Ovary (tissue), 3 donors: Measurements from ENCODE around the gene FBXL4.

Source experiments
- EP300 ChIP-seq: sonication (generic); formaldehyde crosslinking; IDR thresholded peaks from one replicate; pipeline ENCODE4 v1.6.1; 2017; ENCODE audit warnings: antibody characterized with exemption
- POLR2A ChIP-seq: fragments of 450-650 bp; IDR thresholded peaks from one replicate; pipeline ENCODE4 v1.6.1; 2017; ENCODE audit warnings: antibody characterized with exemption, mild to moderate bottlenecking, moderate library complexity
- TF ChIP-seq, protein P1 (sequence below), 3 donors: fragments of 450-650 bp in 2 of 3; fragments of 200-600 bp in 1 of 3; IDR thresholded peaks; one replicate each; pipeline versions ENCODE4 v1.5.1 to v1.8.0; 2016 to 2022; ENCODE audit warnings: antibody characterized with exemption in 3 of 3, mild to moderate bottlenecking in 1 of 3
- donor health status: DM: no; HTN: no; CAD: no.

DNA sequence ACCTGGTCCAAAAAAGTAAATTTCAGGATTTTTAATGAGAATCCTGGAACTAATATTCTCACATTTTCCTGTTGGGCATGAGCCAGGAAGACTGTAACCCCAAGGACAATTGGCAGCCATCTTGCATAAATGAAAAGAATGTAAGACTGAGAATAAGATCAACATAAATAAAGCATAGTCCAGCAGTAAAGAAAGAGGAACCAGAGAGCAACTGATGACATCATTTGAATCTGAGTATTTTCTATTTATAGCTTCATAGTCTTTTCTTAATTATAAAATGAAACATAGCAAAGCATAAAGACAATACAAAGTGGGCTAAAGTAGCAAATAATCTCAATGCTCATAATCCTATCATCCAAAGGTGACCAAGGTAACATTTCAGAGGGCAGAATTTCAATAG lies 26.6 kb upstream of the FBXL4 start:
- TF ChIP-seq, protein P1, sequence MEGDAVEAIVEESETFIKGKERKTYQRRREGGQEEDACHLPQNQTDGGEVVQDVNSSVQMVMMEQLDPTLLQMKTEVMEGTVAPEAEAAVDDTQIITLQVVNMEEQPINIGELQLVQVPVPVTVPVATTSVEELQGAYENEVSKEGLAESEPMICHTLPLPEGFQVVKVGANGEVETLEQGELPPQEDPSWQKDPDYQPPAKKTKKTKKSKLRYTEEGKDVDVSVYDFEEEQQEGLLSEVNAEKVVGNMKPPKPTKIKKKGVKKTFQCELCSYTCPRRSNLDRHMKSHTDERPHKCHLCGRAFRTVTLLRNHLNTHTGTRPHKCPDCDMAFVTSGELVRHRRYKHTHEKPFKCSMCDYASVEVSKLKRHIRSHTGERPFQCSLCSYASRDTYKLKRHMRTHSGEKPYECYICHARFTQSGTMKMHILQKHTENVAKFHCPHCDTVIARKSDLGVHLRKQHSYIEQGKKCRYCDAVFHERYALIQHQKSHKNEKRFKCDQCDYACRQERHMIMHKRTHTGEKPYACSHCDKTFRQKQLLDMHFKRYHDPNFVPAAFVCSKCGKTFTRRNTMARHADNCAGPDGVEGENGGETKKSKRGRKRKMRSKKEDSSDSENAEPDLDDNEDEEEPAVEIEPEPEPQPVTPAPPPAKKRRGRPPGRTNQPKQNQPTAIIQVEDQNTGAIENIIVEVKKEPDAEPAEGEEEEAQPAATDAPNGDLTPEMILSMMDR (IDR thresholded peaks at IDR 0.05): no peak
- no peak for TF ChIP-seq POLR2A
- TF ChIP-seq EP300: no peak
